Parathyroid adenoma (tissue), 2 donors: ENCODE measurements around the gene TGM1.
A peak's percentile ranks its signal among the peaks of the same experiment; 100 is the strongest.

ENCODE experiments used
- H2AFZ ChIP-seq: fragments of 300-600 bp; sonication (generic); one replicate; pipeline ENCODE4 v1.7.0; 2017; ENCODE audit warnings: antibody characterized with exemption, mild to moderate bottlenecking
- H3K27ac ChIP-seq: fragments of 300-600 bp; sonication (generic); one replicate; pipeline ENCODE4 v1.7.0; 2017
- H3K27me3 ChIP-seq: fragments of 300-600 bp; sonication (generic); one replicate; pipeline ENCODE4 v1.7.0; 2017; ENCODE audit warnings: low read length; ENCODE audit not compliant: control insufficient read depth, insufficient read depth
- H3K36me3 ChIP-seq: fragments of 300-600 bp; sonication (generic); one replicate; pipeline ENCODE4 v1.7.0; 2017; ENCODE audit warnings: low read length; ENCODE audit not compliant: control insufficient read depth, insufficient read depth
- H3K4me1 ChIP-seq: fragments of 300-600 bp; sonication (generic); one replicate; pipeline ENCODE4 v1.7.0; 2017; ENCODE audit warnings: control low read depth
- H3K4me2 ChIP-seq: fragments of 300-600 bp; sonication (generic); one replicate; pipeline ENCODE4 v1.7.0; 2017; ENCODE audit warnings: low read length
- H3K4me3 ChIP-seq: fragments of 300-600 bp; sonication (generic); one replicate; pipeline ENCODE4 v1.7.0; 2017; ENCODE audit warnings: low read depth, low read length
- H3K79me2 ChIP-seq: fragments of 300-600 bp; sonication (generic); one replicate; pipeline ENCODE4 v1.7.0; 2017; ENCODE audit warnings: control low read depth
- H3K9ac ChIP-seq: fragments of 300-600 bp; sonication (generic); one replicate; pipeline ENCODE4 v1.7.0; 2017; ENCODE audit warnings: mild to moderate bottlenecking
- H3K9me3 ChIP-seq: fragments of 300-600 bp; sonication (generic); one replicate; pipeline ENCODE4 v1.7.0; 2017; ENCODE audit warnings: low read length; ENCODE audit not compliant: control insufficient read depth
- TF ChIP-seq, protein P1 (sequence below): fragments of 300-600 bp; sonication (generic); IDR thresholded peaks from one replicate; pipeline ENCODE4 v1.7.0; 2017; ENCODE audit warnings: antibody characterized with exemption, mild to moderate bottlenecking
- donor health status: primary hyperparathyroidism.

TGM1 gene

DNA sequence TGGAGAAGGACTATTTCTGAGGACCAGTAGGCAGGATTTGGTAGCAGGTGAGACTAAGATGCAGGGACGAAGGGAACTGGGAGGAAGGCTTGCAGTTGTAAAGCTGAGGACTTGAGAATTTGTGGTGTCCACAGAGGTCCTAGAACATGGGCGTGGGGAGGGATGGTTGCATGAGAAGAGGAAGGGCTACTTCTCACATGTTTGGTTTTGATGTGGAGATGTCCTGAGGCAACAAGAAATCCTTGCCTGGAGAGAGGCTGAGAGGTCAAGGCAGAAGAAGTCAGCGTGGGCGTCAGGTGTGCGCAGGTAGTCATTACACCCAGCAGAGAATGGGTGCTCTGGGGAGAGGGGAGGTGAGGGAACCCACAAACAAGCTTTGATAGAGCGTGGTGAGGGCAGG lies 14.1 kb upstream of the TGM1 start:
- no peak overlapping the region for H3K4me2 ChIP-seq
- no peaks in the 10 kb centered on the region for H3K27me3 ChIP-seq
- no peaks in the 10 kb centered on the region for H3K36me3 ChIP-seq
- H3K27ac ChIP-seq = no peak overlapping the region
- peaks cover 4% of the 10 kb centered on the region for H3K4me1 ChIP-seq
- H3K4me3 ChIP-seq = no peak overlapping the region
- no peak overlapping the region for H2AFZ ChIP-seq
- H3K9ac ChIP-seq = no peak overlapping the region
- no peaks in the 10 kb centered on the region for H3K9me3 ChIP-seq
- peaks cover 8% of the 10 kb centered on the region for H3K79me2 ChIP-seq
- TF ChIP-seq, protein P1, sequence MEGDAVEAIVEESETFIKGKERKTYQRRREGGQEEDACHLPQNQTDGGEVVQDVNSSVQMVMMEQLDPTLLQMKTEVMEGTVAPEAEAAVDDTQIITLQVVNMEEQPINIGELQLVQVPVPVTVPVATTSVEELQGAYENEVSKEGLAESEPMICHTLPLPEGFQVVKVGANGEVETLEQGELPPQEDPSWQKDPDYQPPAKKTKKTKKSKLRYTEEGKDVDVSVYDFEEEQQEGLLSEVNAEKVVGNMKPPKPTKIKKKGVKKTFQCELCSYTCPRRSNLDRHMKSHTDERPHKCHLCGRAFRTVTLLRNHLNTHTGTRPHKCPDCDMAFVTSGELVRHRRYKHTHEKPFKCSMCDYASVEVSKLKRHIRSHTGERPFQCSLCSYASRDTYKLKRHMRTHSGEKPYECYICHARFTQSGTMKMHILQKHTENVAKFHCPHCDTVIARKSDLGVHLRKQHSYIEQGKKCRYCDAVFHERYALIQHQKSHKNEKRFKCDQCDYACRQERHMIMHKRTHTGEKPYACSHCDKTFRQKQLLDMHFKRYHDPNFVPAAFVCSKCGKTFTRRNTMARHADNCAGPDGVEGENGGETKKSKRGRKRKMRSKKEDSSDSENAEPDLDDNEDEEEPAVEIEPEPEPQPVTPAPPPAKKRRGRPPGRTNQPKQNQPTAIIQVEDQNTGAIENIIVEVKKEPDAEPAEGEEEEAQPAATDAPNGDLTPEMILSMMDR = no peak

DNA sequence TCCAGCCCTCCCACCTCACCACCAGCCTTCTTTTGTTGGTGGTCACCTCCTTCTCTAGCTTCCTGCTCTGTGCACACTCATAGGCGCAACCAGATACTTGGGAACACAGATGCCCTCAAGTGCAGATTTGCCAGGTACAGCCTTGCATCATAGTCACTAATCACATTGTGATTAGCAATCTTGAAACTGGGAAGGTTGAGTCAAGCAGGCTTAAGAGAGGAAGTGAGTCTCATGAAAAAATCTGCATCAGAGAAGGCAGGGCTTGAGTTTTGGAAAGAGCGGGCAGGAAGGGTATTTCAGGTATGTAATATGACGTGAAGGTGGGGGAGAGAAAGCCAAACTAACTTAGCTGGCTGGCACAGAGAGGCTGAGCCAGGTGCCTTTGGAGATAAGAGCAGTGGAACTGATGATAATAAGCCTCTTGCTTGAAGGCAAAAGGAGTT lies 11.1 kb upstream of the TGM1 start:
- Histone ChIP-seq H3K4me3 (no peak overlapping the region), H3K4me2 (no peak overlapping the region), H3K79me2 (peaks cover 8% of the 10 kb centered on the region), H3K36me3 (no peaks in the 10 kb centered on the region), H3K9me3 (no peaks in the 10 kb centered on the region), H3K9ac (no peak overlapping the region), H3K4me1 (peaks cover 11% of the 10 kb centered on the region), H3K27me3 (no peaks in the 10 kb centered on the region), H3K27ac (no peak overlapping the region), H2AFZ (no peak overlapping the region)
- TF ChIP-seq, protein P1 = no peak

DNA sequence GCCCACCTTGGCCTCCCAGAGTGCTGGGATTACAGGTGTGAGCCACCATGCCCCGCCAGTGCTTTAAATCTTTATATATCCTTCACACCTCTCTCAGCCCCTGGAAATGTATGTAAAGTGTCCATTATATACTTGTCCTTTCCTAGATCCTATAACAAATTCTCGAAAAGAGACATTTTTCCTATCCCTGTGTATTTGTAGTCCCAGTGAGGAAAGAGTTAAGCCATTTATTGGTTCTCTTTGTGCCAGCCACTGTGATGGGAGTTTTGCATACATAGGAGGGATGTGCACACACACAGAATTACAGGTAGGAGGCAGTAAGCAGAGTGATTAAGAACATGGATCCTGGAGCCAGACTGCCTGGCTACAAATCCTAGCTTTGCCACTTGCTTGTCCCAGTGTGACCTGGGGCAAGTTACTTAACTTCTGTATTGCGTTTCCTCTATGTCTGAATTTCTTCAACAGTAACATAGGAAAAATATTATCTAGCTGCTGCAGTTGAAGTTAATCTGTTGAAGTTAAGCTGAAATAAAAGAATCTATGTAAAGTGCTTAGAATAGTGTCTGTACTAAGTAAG lies 10.5 kb upstream of the TGM1 start:
- Histone ChIP-seq H3K9ac (no peak overlapping the region), H3K27me3 (no peaks in the 10 kb centered on the region), H3K9me3 (no peaks in the 10 kb centered on the region), H3K27ac (no peak overlapping the region), H3K4me2 (no peak overlapping the region), H3K4me1 (peaks cover 11% of the 10 kb centered on the region), H3K36me3 (no peaks in the 10 kb centered on the region), H3K79me2 (peaks cover 8% of the 10 kb centered on the region), H3K4me3 (no peak overlapping the region), H2AFZ (no peak overlapping the region)
- TF ChIP-seq, protein P1 = no peak

DNA sequence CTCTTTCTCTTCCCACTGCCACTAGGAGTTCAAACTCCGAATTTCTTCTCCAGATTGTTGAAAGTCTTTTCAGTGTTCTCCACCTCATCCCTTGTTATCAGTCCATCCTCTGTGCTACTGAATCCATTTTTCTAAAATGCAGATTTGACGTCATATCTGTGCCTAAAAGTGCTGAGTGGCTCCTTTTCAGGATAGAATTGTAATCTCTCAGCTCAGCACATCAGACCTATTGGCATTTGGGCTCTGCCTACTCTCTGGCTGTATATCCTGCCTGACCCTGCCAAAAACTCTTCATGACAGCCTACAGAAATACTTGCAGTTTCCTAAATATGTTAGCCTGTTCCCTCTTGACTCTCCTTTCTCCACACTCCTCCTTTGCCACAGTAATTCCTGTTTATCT lies 9.5 kb upstream of the TGM1 start:
- Histone ChIP-seq H3K4me1 (peaks cover 11% of the 10 kb centered on the region), H3K27ac (no peak overlapping the region), H2AFZ (peak overlapping the region; percentile 98), H3K27me3 (no peaks in the 10 kb centered on the region), H3K79me2 (peaks cover 8% of the 10 kb centered on the region), H3K9ac (no peak overlapping the region), H3K36me3 (no peaks in the 10 kb centered on the region), H3K9me3 (no peaks in the 10 kb centered on the region), H3K4me3 (no peak overlapping the region), H3K4me2 (no peak overlapping the region)
- TF ChIP-seq, protein P1 = no peak

DNA sequence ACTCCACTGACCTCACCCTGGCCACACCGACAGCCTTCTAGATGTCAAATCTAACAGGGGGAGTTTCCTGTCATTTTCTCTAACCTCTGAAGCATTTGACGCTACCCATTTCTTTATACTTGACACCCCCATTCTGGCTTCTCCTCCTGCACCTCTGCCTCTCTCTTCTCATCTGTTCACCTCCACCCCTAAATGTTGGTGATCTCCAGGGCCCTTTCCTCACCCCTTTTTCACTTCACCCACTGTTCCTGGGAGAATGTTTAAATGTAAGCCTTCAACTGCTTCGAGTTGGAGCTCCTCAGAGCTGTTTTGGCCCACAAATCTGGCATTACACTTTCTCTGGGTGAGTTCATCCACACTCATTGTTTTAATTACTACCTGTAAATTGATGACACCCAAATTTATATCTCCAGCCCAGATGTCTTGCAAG lies 8.9 kb upstream of the TGM1 start:
- no peaks in the 10 kb centered on the region for H3K27me3 ChIP-seq
- peak overlapping the region; percentile 99 for H3K4me3 ChIP-seq
- H3K79me2 ChIP-seq = peaks cover 8% of the 10 kb centered on the region
- no peaks in the 10 kb centered on the region for H3K36me3 ChIP-seq
- peaks cover 11% of the 10 kb centered on the region for H3K4me1 ChIP-seq
- H3K9me3 ChIP-seq = no peaks in the 10 kb centered on the region
- H2AFZ ChIP-seq = peak overlapping the region; percentile 98
- TF ChIP-seq, protein P1 = no peak
- H3K27ac ChIP-seq = peak overlapping the region; percentile 93
- H3K4me2 ChIP-seq = peak overlapping the region; percentile 95
- H3K9ac ChIP-seq = no peak overlapping the region
